Measurements from ENCODE around the gene DUSP28.

The DUSP28 gene

DNA sequence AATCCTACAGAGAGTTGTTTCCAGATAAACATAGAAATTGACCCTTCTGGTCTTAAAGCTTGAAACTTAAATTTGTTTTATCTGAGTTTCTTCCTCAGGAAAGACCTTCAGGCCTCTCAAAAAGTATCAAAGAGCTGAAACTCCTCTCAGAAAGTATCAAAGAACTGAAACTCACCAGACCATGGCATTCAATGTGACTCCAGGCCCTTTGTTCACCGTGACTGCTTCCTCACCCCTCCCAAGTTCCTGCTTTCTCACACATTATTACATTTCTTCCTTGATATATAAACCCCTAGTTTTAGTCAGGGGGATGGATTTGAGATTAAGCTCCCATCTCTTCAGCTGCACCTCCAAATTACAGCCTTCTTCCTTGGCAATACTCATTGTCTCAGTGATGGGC, 8.3 kb upstream of the DUSP28 start:
- H3K9me3 ChIP-seq (ENCODE audit: control insufficient read depth, insufficient read depth, low read depth, low read length): no peaks in the 10 kb centered on the region
- H3K27ac ChIP-seq (ENCODE audit: extremely low read depth, low read depth, low read length): no peak overlapping the region
- POLR2A ChIA-PET: no interaction called here
- no peak overlapping the region for H3K4me3 ChIP-seq (ENCODE audit: low read depth, low read length)
- H3K36me3 ChIP-seq (ENCODE audit: control insufficient read depth in 2 of 2, insufficient read depth in 1 of 2, low read length in 2 of 2): peaks cover 0 to 26% of the 10 kb centered on the region in 2 experiments; a peak in 1 of 3 replicates
- TF ChIP-seq OVOL3 (tag by site-specific recombination; IDR thresholded peaks at IDR 0.05) (no peak), SETDB1 (IDR thresholded peaks at IDR 0.05; ENCODE audit: insufficient read length, low read length) (no peak), ZNF837 (tag by site-specific recombination; IDR thresholded peaks at IDR 0.05) (no peak), ZNF488 (tag by site-specific recombination; IDR thresholded peaks at IDR 0.05) (no peak), PRDM1 (tag by site-specific recombination; IDR thresholded peaks at IDR 0.05) (no peak), ZNF133 (tag by site-specific recombination; IDR thresholded peaks at IDR 0.05) (no peak), ZNF239 (tag by site-specific recombination; IDR thresholded peaks at IDR 0.05) (no peak), SCRT1 (tag by site-specific recombination; IDR thresholded peaks at IDR 0.05; ENCODE audit: borderline replicate concordance) (no peak), RBAK (tag by site-specific recombination; IDR thresholded peaks at IDR 0.05) (no peak), PRDM10 (tag by site-specific recombination; IDR thresholded peaks at IDR 0.05) (no peak), ZSCAN16 (tag by site-specific recombination; IDR thresholded peaks at IDR 0.05) (no peak), ZNF112 (tag by site-specific recombination; IDR thresholded peaks at IDR 0.05) (no peak), ZNF274 (IDR thresholded peaks at IDR 0.05; ENCODE audit: low read length) (no peak), ZNF274 (tag by site-specific recombination; IDR thresholded peaks at IDR 0.05; ENCODE audit: borderline replicate concordance) (no peak), ZNF19 (tag by site-specific recombination; IDR thresholded peaks at IDR 0.05; ENCODE audit: low read depth) (no peak), EGR2 (tag by site-specific recombination; IDR thresholded peaks at IDR 0.05; ENCODE audit: low read depth) (no peak), ZNF561 (tag by site-specific recombination; IDR thresholded peaks at IDR 0.05; ENCODE audit: borderline replicate concordance) (no peak), ZBTB7A (tag by site-specific recombination; IDR thresholded peaks at IDR 0.05; ENCODE audit: low read depth) (no peak)
- TF ChIP-seq, protein P1, sequence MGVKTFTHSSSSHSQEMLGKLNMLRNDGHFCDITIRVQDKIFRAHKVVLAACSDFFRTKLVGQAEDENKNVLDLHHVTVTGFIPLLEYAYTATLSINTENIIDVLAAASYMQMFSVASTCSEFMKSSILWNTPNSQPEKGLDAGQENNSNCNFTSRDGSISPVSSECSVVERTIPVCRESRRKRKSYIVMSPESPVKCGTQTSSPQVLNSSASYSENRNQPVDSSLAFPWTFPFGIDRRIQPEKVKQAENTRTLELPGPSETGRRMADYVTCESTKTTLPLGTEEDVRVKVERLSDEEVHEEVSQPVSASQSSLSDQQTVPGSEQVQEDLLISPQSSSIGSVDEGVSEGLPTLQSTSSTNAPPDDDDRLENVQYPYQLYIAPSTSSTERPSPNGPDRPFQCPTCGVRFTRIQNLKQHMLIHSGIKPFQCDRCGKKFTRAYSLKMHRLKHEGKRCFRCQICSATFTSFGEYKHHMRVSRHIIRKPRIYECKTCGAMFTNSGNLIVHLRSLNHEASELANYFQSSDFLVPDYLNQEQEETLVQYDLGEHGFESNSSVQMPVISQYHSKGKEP (tag by site-specific recombination; IDR thresholded peaks at IDR 0.05): no peak
- TF ChIP-seq, protein P2, sequence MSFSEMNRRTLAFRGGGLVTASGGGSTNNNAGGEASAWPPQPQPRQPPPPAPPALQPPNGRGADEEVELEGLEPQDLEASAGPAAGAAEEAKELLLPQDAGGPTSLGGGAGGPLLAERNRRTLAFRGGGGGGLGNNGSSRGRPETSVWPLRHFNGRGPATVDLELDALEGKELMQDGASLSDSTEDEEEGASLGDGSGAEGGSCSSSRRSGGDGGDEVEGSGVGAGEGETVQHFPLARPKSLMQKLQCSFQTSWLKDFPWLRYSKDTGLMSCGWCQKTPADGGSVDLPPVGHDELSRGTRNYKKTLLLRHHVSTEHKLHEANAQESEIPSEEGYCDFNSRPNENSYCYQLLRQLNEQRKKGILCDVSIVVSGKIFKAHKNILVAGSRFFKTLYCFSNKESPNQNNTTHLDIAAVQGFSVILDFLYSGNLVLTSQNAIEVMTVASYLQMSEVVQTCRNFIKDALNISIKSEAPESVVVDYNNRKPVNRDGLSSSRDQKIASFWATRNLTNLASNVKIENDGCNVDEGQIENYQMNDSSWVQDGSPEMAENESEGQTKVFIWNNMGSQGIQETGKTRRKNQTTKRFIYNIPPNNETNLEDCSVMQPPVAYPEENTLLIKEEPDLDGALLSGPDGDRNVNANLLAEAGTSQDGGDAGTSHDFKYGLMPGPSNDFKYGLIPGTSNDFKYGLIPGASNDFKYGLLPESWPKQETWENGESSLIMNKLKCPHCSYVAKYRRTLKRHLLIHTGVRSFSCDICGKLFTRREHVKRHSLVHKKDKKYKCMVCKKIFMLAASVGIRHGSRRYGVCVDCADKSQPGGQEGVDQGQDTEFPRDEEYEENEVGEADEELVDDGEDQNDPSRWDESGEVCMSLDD (tag by site-specific recombination; IDR thresholded peaks at IDR 0.05): no peak
- CTCF ChIA-PET: interaction anchor here (0.7 to 1.0 kb wide), 2 partner anchors 13 to 455 kb away, joined by 3 read pairs; no protein-coding TSS in a partner anchor
- no peaks in the 10 kb centered on the region for H3K4me1 ChIP-seq (ENCODE audit: control insufficient read depth, insufficient read depth, low read length)

Measured in HEK293 (cell line).